WERI-Rb-1 (cell line): ENCODE data around the gene ISYNA1.

Experiments used
- DNase-seq: peaks from one replicate; pipeline ENCODE4 v3.0.0-alpha.2; 2020
- H3K27ac ChIP-seq: fragments of 250-450 bp; sonication (Bioruptor Pico); 2 replicates; pipeline ENCODE4 v1.5.1; 2020; ENCODE audit warnings: mild to moderate bottlenecking, moderate library complexity
- H3K27me3 ChIP-seq: fragments of 250-450 bp; sonication (Bioruptor Pico); 2 replicates; pipeline ENCODE4 v1.5.1; 2021; ENCODE audit warnings: mild to moderate bottlenecking, low read depth, moderate library complexity; ENCODE audit not compliant: insufficient read depth, severe bottlenecking
- H3K36me3 ChIP-seq: fragments of 250-450 bp; sonication (Bioruptor Pico); 2 replicates; pipeline ENCODE4 v1.5.1; 2020; ENCODE audit warnings: mild to moderate bottlenecking, moderate library complexity
- H3K4me3 ChIP-seq: 2 replicates; pipeline ENCODE4 v1.5.1; 2011; ENCODE audit warnings: low read depth, mild to moderate bottlenecking, control low read depth, low read length
- H3K9me3 ChIP-seq: fragments of 250-450 bp; sonication (Bioruptor Pico); 2 replicates; pipeline ENCODE4 v1.5.1; 2021; ENCODE audit warnings: mild to moderate bottlenecking, moderate library complexity; ENCODE audit not compliant: severe bottlenecking
- TF ChIP-seq, protein P1 (sequence below): IDR thresholded peaks from 2 replicates; pipeline ENCODE4 v1.5.1; 2011; ENCODE audit warnings: low read depth, mild to moderate bottlenecking, control low read depth, inconsistent platforms, low read length

Gene ISYNA1

DNA sequence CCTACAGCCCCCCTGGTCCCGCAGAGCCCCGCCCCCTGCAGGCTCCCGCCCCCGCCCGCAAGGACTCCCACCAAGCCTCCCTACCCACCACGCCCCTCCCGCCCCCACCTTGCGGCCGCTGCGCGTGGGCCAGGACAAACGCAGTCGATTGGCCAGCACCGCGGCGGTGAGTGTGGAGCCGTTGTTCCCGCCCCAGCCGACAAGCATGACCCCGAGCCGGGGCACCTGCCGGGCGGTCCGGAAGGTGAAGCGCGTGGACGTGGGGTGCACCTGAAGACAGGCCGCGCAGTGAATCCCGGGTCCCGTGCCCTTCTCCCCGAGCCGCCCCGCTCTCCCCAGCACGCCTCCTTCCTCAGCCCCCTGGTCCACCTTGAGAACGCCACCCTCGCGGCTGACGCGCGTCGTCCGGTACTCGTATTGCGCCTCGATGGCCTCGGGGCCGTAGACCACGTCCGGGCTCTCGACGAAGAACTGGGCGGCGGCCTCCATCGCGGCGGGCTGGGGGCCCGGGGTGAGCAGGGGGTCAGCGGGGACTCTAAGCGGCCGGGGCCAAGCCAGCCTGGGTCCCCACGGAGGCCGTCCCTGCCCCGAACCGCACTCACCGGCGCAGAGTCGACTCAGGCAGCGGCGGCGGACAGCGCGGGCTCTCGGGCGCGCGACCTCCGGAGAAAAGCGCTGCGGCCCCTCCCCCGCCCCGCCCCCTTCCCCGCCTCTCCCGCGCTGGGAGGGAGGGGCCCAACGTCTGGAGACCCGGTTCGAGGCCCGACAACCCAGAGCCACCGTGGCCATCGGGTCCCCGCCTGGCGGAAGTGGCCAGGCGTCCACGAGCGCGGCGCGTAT lies at the start of gene ISYNA1:
TSS of gene ISYNA1 (minus strand) at position 643 of the 840 bp plus-strand sequence. CDS start at position 489, 154 bp downstream.
- DNase-seq, result peak; percentile 76
- H3K27ac ChIP-seq, result peak within 1 kb of the TSS; percentile 87
- H3K9me3 ChIP-seq, result no peaks in the 10 kb centered on the region

DNA sequence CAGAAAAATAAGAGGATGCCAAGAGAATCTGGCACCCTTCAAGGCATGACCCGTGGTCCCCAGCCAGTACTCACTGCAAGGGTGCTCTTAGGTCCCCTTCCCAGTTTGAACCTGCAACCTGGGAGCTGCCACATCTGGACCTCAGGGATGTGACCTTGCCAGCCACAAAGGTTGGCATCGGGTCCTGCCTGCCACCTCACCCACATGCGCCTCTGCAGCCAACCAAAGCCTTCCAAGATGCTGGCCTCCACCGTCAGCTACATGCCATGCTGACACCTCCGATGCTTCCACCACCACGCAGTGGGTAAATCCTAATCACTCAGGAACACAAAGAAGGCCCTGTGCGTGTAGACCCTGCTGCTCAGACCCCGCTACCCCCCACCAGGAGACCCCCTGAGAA lies 48.8 kb upstream of the ISYNA1 start:
- no peak for DNase-seq
- no peak overlapping the region for H3K4me3 ChIP-seq
- TF ChIP-seq, protein P1, sequence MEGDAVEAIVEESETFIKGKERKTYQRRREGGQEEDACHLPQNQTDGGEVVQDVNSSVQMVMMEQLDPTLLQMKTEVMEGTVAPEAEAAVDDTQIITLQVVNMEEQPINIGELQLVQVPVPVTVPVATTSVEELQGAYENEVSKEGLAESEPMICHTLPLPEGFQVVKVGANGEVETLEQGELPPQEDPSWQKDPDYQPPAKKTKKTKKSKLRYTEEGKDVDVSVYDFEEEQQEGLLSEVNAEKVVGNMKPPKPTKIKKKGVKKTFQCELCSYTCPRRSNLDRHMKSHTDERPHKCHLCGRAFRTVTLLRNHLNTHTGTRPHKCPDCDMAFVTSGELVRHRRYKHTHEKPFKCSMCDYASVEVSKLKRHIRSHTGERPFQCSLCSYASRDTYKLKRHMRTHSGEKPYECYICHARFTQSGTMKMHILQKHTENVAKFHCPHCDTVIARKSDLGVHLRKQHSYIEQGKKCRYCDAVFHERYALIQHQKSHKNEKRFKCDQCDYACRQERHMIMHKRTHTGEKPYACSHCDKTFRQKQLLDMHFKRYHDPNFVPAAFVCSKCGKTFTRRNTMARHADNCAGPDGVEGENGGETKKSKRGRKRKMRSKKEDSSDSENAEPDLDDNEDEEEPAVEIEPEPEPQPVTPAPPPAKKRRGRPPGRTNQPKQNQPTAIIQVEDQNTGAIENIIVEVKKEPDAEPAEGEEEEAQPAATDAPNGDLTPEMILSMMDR, result no peak
- no peaks in the 10 kb centered on the region for H3K36me3 ChIP-seq
- no peaks in the 10 kb centered on the region for H3K27me3 ChIP-seq
- no peak overlapping the region for H3K27ac ChIP-seq
- H3K9me3 ChIP-seq, result no peaks in the 10 kb centered on the region

More for the DNA sequence above, at the start of gene ISYNA1:
- Histone ChIP-seq H3K4me3 (peak within 1 kb of the TSS; percentile 95), H3K36me3 (peaks cover 30% of the 10 kb centered on the region), H3K27me3 (no peaks in the 10 kb centered on the region)
- TF ChIP-seq, protein P1, result no peak

DNA sequence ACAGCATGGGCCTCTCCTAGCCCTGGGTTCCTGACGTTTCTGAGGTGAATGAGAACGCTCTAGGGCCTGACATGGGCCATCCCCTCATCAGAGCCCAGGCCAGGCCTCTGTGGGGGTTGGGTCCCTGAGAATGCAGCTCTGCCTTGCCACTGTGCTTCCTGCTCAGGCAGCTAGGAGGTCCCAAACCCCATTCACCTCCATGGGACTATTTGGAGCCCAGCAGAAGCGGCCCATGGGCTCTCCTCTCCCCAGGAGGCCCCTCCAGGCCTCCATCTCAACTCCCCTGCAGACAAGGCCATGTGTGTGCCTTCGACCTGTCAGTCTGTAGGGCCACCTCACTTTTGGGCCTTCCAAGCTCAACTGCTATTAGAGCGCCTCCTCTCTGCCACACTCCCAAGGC lies 47.1 kb upstream of the ISYNA1 start:
- DNase-seq, result no peak
- no peaks in the 10 kb centered on the region for H3K36me3 ChIP-seq
- TF ChIP-seq, protein P1, result 0 out of 2 replicates have a peak, but pooled peaks have one; percentile 0
- no peak overlapping the region for H3K27ac ChIP-seq
- H3K4me3 ChIP-seq, result no peak overlapping the region
- no peaks in the 10 kb centered on the region for H3K9me3 ChIP-seq
- no peaks in the 10 kb centered on the region for H3K27me3 ChIP-seq

DNA sequence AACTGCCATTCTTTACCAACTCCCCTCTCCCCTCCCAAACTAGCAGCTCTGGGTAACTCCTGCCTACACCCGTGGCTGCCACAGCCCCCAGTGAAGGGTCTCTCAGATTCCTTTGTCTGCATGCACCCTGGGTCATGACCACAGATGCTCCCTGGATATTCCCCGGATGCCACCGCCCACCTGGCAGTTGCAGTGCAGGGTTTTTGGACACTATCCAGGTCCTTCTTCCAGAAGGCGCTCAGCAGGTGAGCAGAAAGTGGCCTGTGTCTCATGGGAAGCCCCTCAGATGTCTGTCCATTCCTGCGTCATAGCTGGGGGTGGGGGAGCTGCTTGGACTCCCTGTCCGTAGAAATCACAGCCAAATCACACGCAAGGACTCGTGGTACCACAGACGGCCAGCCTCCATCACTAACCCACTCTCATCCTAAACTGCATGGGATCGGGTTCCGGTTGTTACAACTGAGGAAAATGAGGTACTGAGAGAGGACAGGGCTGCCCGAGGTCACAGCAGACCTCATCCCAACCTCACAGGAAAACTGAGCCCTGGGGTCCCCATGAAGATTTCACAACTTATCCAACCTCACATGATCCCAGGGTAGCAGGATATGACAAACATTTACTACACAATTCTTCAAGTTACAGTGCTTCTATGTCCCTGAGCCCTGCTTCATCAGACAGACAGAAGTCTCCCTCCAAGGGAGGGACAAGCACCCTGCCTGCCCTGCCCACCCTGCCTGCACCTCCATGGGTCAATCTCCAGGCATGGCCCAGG lies 45.4 kb upstream of the ISYNA1 start:
- no peak overlapping the region for H3K27ac ChIP-seq
- DNase-seq, result no peak
- H3K36me3 ChIP-seq, result no peaks in the 10 kb centered on the region
- TF ChIP-seq, protein P1, result no peak
- no peak overlapping the region for H3K4me3 ChIP-seq
- no peaks in the 10 kb centered on the region for H3K27me3 ChIP-seq
- H3K9me3 ChIP-seq, result no peaks in the 10 kb centered on the region

DNA sequence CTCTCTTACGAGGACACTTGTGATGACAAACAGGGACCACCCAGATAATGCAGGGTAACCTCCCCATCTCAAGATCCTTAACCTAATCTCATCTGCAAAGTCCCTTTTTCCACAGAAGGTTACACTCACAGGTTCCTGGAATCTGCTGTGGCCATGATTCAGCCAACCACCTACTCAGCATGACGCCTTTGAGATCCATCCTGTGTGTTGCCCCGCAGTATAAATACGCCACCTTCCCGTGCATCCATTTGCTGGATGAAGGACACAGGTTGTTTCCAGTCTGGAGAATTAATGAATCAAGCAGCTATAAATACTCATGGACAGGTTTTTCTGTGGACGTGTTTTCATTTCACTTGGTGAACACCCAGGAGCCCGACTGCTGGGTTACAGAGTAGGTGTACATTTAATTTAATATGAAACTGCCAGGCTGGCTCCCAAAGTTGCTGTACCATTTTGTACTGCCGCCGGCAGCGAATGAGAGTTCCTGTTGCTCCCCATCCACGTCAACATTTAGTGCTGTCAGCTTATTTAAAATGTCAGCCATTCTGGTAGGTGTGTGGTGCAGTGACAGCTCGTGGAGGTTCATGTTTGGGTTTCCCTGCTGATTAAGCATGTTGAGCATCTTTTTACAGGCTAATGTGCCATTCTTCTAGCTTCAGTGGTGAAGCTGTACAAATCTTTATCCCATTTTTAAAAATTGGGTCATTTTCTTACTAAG lies 43.7 kb upstream of the ISYNA1 start:
- Histone ChIP-seq H3K27me3 (no peaks in the 10 kb centered on the region), H3K36me3 (no peaks in the 10 kb centered on the region), H3K27ac (no peak overlapping the region), H3K4me3 (no peak overlapping the region), H3K9me3 (no peaks in the 10 kb centered on the region)
- TF ChIP-seq, protein P1, result no peak
- no peak for DNase-seq
